Spleen (tissue), 11 donors: ENCODE measurements around the gene LPO. TPM values are rescaled to one million over a fixed set of nuclear protein-coding genes. Genes with fewer than 3 reads are reported as not detected.

Source experiments
- DNase-seq: peaks from one replicate; pipeline ENCODE4 v3.0.0-alpha.2; 2020
- H3K27ac ChIP-seq, 8 donors: fragments of 200-600 bp; sonication (generic) in 7 of 8; 1 replicate in 4 of 8; 2 replicates in 4 of 8; pipeline versions ENCODE4 v1.5.0 to v1.8.0; 2016 to 2021; ENCODE audit warnings: inconsistent platforms in 4 of 8, mild to moderate bottlenecking in 4 of 8, moderate library complexity in 1 of 8
- H3K27me3 ChIP-seq, 7 donors: fragments of 200-600 bp; sonication (generic) in 6 of 7; replicated peaks in 1 of 7; 1 replicate in 4 of 7; 2 replicates in 3 of 7; pipeline versions ENCODE4 v1.5.0 to v1.8.0; 2016 to 2021; ENCODE audit warnings: inconsistent platforms in 3 of 7, mild to moderate bottlenecking in 1 of 7
- H3K36me3 ChIP-seq, 6 donors: fragments of 200-600 bp; sonication (generic) in 5 of 6; 1 replicate in 4 of 6; 2 replicates in 2 of 6; pipeline versions ENCODE4 v1.5.0 to v1.8.0; 2016 to 2021; ENCODE audit warnings: inconsistent platforms in 2 of 6
- H3K4me1 ChIP-seq, 6 donors: fragments of 200-600 bp; sonication (generic) in 5 of 6; 1 replicate in 3 of 6; 2 replicates in 3 of 6; pipeline versions ENCODE4 v1.5.0 to v1.8.0; 2016 to 2021; ENCODE audit warnings: inconsistent platforms in 3 of 6
- H3K4me3 ChIP-seq, 8 donors: fragments of 200-600 bp; sonication (generic) in 7 of 8; 1 replicate in 4 of 8; 2 replicates in 4 of 8; pipeline versions ENCODE4 v1.5.0 to v1.8.0; 2016 to 2021; ENCODE audit warnings: inconsistent platforms in 4 of 8, mild to moderate bottlenecking in 4 of 8, moderate library complexity in 2 of 8
- H3K9me3 ChIP-seq, 8 donors: fragments of 200-600 bp; sonication (generic) in 7 of 8; 1 replicate in 4 of 8; 2 replicates in 4 of 8; pipeline versions ENCODE4 v1.5.0 to v1.8.0; 2016 to 2021; ENCODE audit warnings: inconsistent platforms in 4 of 8
- CTCF ChIP-seq, 11 experiments: fragments of 200-600 bp in 7 of 11; fragments of 450-650 bp in 4 of 11; sonication (generic) in 4 of 11; IDR thresholded peaks in 8 of 11; conservative IDR thresholded peaks in 3 of 11; 1 replicate in 7 of 11; 2 replicates in 4 of 11; pipeline versions ENCODE4 v1.4.0 to v1.8.0; 2016 to 2021; ENCODE audit warnings: antibody characterized with exemption in 11 of 11, inconsistent platforms in 4 of 11, mild to moderate bottlenecking in 1 of 11
- POLR2A ChIP-seq, 3 donors: fragments of 450-650 bp; IDR thresholded peaks; one replicate each; pipeline ENCODE4 v1.5.1; 2017; ENCODE audit warnings: antibody characterized with exemption in 3 of 3, mild to moderate bottlenecking in 1 of 3
- POLR2AphosphoS5 ChIP-seq, 3 donors: sonication (generic); formaldehyde crosslinking; IDR thresholded peaks; one replicate each; pipeline ENCODE4 v1.5.1; 2017; ENCODE audit warnings: antibody characterized with exemption in 3 of 3
- WGBS, 5 donors: extraction: QIAGEN DNeasy Blood & Tissue Kit in 3 of 5; methylation state at CpG; one replicate each; pipeline versions ENCODE4 v1.1.5 to v1.1.7; 2013 to 2018; 5-methylcytosine and 5-hydroxymethylcytosine counted together
- intact Hi-C: fragments of 100-400 bp; cut with DNase I; formaldehyde crosslinking; loops from one replicate; pipeline ENCODE4 v1.15.0; 2023; ENCODE audit warnings: low total_unique reads
- polyA plus RNA-seq, 3 donors: library from polyadenylated mRNA; stranded (reverse); fragments of 200-250 nt; gene quantifications; one replicate each; pipeline ENCODE4 v1.2.1, GENCODE V29; 2013
- total RNA-seq, 7 donors: library from RNA; depleted of rRNA in 3 of 7; stranded (reverse); fragments of >200 nt in 3 of 7; fragmentation: NEBNext Ultra II Directional in 4 of 7; extraction: Animal tissue kit (Norgen Biotek cat#: 25700) in 4 of 7; gene quantifications; one replicate each; pipeline versions ENCODE4 v1.1.0 to v1.2.1, GENCODE V29; 2016 to 2021
- donor health status: healthy with polysubstance abuse.
- donor health status: DM: no; HTN: no; CAD: no; lungs with moderate emphysema.
- donor health status: DM: no; HTN: no; CAD: no.
- donor health status: Bipolar disorder and iron deficiency.
- donor health status: healthy.
- donor health status: DM: no; HTN: no; CAD: no.
- donor health status: DM: yes; HTN: yes; CAD: no.

LPO gene
- total and polyA plus RNA-seq, 10 donors = 0.02 to 0.10 (median 0.06) TPM; not detected in 7

GRCh38 chr17:58315281-58315711 lies 76.9 kb downstream of the LPO start:
- DNase-seq = peak; percentile 38
- no peak overlapping the region for H3K27ac ChIP-seq
- TF ChIP-seq POLR2AphosphoS5 (IDR thresholded peaks at IDR 0.05) (no peak), POLR2A (IDR thresholded peaks at IDR 0.05) (no peak), CTCF (IDR thresholded peaks at IDR 0.05 in 8 of 11, conservative IDR thresholded peaks at IDR 0.05 in 3 of 11) (no peak)
- H3K4me3 ChIP-seq = no peak overlapping the region
- intact Hi-C loops = loop anchor here (10.0 kb wide), 1 partner anchor 100 kb away; the partner anchor contains the start of gene RNF43
- H3K27me3 ChIP-seq = no peaks in the 10 kb centered on the region
- peaks cover 0 to 22% (median 0%) of the 10 kb centered on the region in 6 donors for H3K36me3 ChIP-seq
- peaks cover 0 to 19% (median 10%) of the 10 kb centered on the region in 6 donors for H3K4me1 ChIP-seq
- 92 to 94% (median 93%) methylated on average over 6 of the region's 6 CpGs for WGBS, 5 donors
- no peaks in the 10 kb centered on the region for H3K9me3 ChIP-seq

GRCh38 chr17:58315750-58316149 lies 77.4 kb downstream of the LPO start:
- no peak overlapping the region for H3K4me3 ChIP-seq
- TF ChIP-seq POLR2A (IDR thresholded peaks at IDR 0.05) (no peak), POLR2AphosphoS5 (IDR thresholded peaks at IDR 0.05) (no peak), CTCF (IDR thresholded peaks at IDR 0.05 in 8 of 11, conservative IDR thresholded peaks at IDR 0.05 in 3 of 11) (no peak)
- DNase-seq = peak; percentile 6
- H3K27me3 ChIP-seq = no peaks in the 10 kb centered on the region
- H3K36me3 ChIP-seq = peaks cover 0 to 22% (median 0%) of the 10 kb centered on the region in 6 donors
- peaks cover 0 to 19% (median 10%) of the 10 kb centered on the region in 6 donors for H3K4me1 ChIP-seq
- intact Hi-C loops = loop anchor here (10.0 kb wide), 1 partner anchor 99 kb away; the partner anchor contains the start of gene RNF43
- H3K9me3 ChIP-seq = no peaks in the 10 kb centered on the region
- no peak overlapping the region for H3K27ac ChIP-seq
- 78 to 97% (median 94%) methylated on average over 4 of the region's 4 CpGs for WGBS, 5 donors

- TF ChIP-seq POLR2A (IDR thresholded peaks at IDR 0.05) (no peak), CTCF (IDR thresholded peaks at IDR 0.05 in 8 of 11, conservative IDR thresholded peaks at IDR 0.05 in 3 of 11) (no peak), POLR2AphosphoS5 (IDR thresholded peaks at IDR 0.05) (no peak)
- H3K9me3 ChIP-seq = no peaks in the 10 kb centered on the region
- no peaks in the 10 kb centered on the region for H3K27me3 ChIP-seq
- peaks cover 0 to 25% (median 0%) of the 10 kb centered on the region in 6 donors for H3K36me3 ChIP-seq
- intact Hi-C loops = loop anchor here (10.0 kb wide), 1 partner anchor 98 kb away; the partner anchor contains the start of gene RNF43
- H3K4me1 ChIP-seq = peaks cover 0 to 19% (median 10%) of the 10 kb centered on the region in 6 donors
- no peak overlapping the region for H3K4me3 ChIP-seq
- WGBS, 5 donors = 73 to 93% (median 88%) methylated on average over 8 of the region's 8 CpGs
- peak; percentile 57 for DNase-seq
- H3K27ac ChIP-seq = no peak overlapping the region
Measured at GRCh38 chr17:58316260-58316960, 78.0 kb downstream of the LPO start.

GRCh38 chr17:58317421-58318064 lies 79.2 kb downstream of the LPO start:
- Histone ChIP-seq H3K27me3 (no peaks in the 10 kb centered on the region), H3K36me3 (peaks cover 0 to 27% (median 0%) of the 10 kb centered on the region in 6 donors), H3K4me1 (peaks cover 0 to 19% (median 10%) of the 10 kb centered on the region in 6 donors), H3K27ac (peak overlapping the region in 7 of 8 donors; percentile 33 to 79 (median 60)), H3K9me3 (no peaks in the 10 kb centered on the region), H3K4me3 (no peak overlapping the region)
- TF ChIP-seq CTCF (IDR thresholded peaks at IDR 0.05 in 8 of 11, conservative IDR thresholded peaks at IDR 0.05 in 3 of 11) (peak; percentile 63 to 86 (median 82)), POLR2AphosphoS5 (IDR thresholded peaks at IDR 0.05) (peak in 2 of 3 donors; percentile 18 to 76), POLR2A (IDR thresholded peaks at IDR 0.05) (no peak)
- peak; percentile 85 for DNase-seq
- WGBS, 5 donors = 11 to 19% (median 18%) methylated on average over 5 of the region's 5 CpGs
- intact Hi-C loops = loop anchor here (10.0 kb wide), 1 partner anchor 97 kb away; the partner anchor contains the start of gene RNF43
